GM12878 (cell line): Measurements from ENCODE around the gene FIG4. TPM values are rescaled to one million over a fixed set of nuclear protein-coding genes. Genes with fewer than 3 reads are reported as not detected.

Experiments
- ATAC-seq: fragments of 200-7000 bp; cut with Tn5 transposase; 3 replicates; pipeline ENCODE4 v1.9.1; 2020; ENCODE audit warnings: mild to moderate bottlenecking, moderate library complexity
- BruUV-seq: library from RNA; stranded (reverse); fragments of 400-500 nt; replicated peaks from 2 replicates; lab custom pipeline; 2021; lab: Mats Ljungman, UMichigan
- CTCF ChIA-PET: fragments of 300-600 bp; sonication (Branson Sonifier 250); formaldehyde crosslinking; extraction: SDS; loops from one replicate; lab custom pipeline; 2021; ENCODE audit warnings: inconsistent platforms; lab: Yijun Ruan, JAX
- POLR2A ChIA-PET: fragments of 350-600 bp; formaldehyde crosslinking; extraction: SDS; loops from one replicate; lab custom pipeline; 2021; ENCODE audit warnings: inconsistent platforms; lab: Charles Lee
- RAD21 ChIA-PET: fragments of 300-600 bp; sonication (Branson Sonifier 250); formaldehyde crosslinking; loops from one replicate; lab custom pipeline; 2023; ENCODE audit warnings: antibody characterized with exemption; ENCODE audit not compliant: unreplicated experiment; lab: Charles Lee
- SMC1A ChIA-PET: fragments of 300-600 bp; sonication (Branson Sonifier 250); formaldehyde crosslinking; loops from one replicate; lab custom pipeline; 2023; ENCODE audit not compliant: unreplicated experiment, uncharacterized antibody; lab: Charles Lee
- DNase-seq: peaks from one replicate; pipeline ENCODE4 v3.0.0-alpha.2; 2011; ENCODE audit warnings: low read depth, low spot score
- FAIRE-seq: peaks from 3 replicates; lab custom pipeline; 2011; peaks lifted over from hg19 to GRCh38; lab: Jason Lieb, UNC
- H2AFZ ChIP-seq: 2 replicates; pipeline ENCODE4 v1.6.0; 2011; ENCODE audit warnings: low read depth, low read length, control low read depth; ENCODE audit not compliant: control insufficient read depth
- H3K27ac ChIP-seq: 2 replicates; pipeline ENCODE4 v1.5.1; 2011; ENCODE audit warnings: control low read depth; ENCODE audit not compliant: control insufficient read depth, insufficient read depth
- H3K27me3 ChIP-seq, 2 experiments: replicated peaks in 1 of 2; 2 replicates each; pipeline versions ENCODE4 v1.6.0 to v1.6.1; 2011; ENCODE audit warnings: low read length in 1 of 2; ENCODE audit not compliant: control insufficient read depth in 2 of 2, insufficient read depth in 2 of 2
- H3K36me3 ChIP-seq, 2 experiments: 2 replicates each; pipeline ENCODE4 v1.5.1; 2011; ENCODE audit warnings: low read length in 1 of 2; ENCODE audit not compliant: control insufficient read depth in 2 of 2, insufficient read depth in 2 of 2
- H3K4me1 ChIP-seq: 2 replicates; pipeline ENCODE4 v1.6.1; 2011; ENCODE audit warnings: mild to moderate bottlenecking, low read length, moderate library complexity, mixed read lengths; ENCODE audit not compliant: control insufficient read depth, insufficient read depth
- H3K4me2 ChIP-seq: 2 replicates; pipeline ENCODE4 v1.6.0; 2011; ENCODE audit warnings: control low read depth; ENCODE audit not compliant: control insufficient read depth, insufficient read depth
- H3K4me3 ChIP-seq: fragments of 200-600 bp; sonication (generic); 2 replicates; pipeline ENCODE4 v1.5.1; 2016
- H3K79me2 ChIP-seq: 2 replicates; pipeline ENCODE4 v1.6.0; 2011; ENCODE audit warnings: low read length; ENCODE audit not compliant: control insufficient read depth, insufficient read depth
- H3K9ac ChIP-seq: 2 replicates; pipeline ENCODE4 v1.8.0; 2011; ENCODE audit warnings: low read length, control low read depth, mixed read lengths; ENCODE audit not compliant: control insufficient read depth, insufficient read depth
- H3K9me3 ChIP-seq: replicated peaks from 3 replicates; pipeline ENCODE4 v1.5.1; 2011; ENCODE audit warnings: mild to moderate bottlenecking, low read length; ENCODE audit not compliant: control insufficient read depth, insufficient read depth
- H4K20me1 ChIP-seq: 2 replicates; pipeline ENCODE4 v1.6.0; 2011; ENCODE audit not compliant: control insufficient read depth, insufficient read depth
- CEBPB ChIP-seq, 2 experiments: fragments of 150-350 bp in 1 of 2; IDR thresholded peaks; 2 replicates each; pipeline ENCODE4 v1.6.1; 2012 to 2014; ENCODE audit warnings: low read depth in 2 of 2, low read length in 2 of 2, borderline replicate concordance in 1 of 2, inconsistent platforms in 1 of 2
- CREB1 ChIP-seq: IDR thresholded peaks from 2 replicates; pipeline ENCODE4 v1.6.1; 2012; ENCODE audit warnings: low read depth, mild to moderate bottlenecking, inconsistent platforms
- CTCF ChIP-seq, 3 experiments: IDR thresholded peaks in 2 of 3; conservative IDR thresholded peaks in 1 of 3; 2 replicates each; pipeline ENCODE4 v1.5.1; 2011; ENCODE audit warnings: low read depth in 3 of 3, low read length in 3 of 3, mild to moderate bottlenecking in 3 of 3, control low read depth in 2 of 3, moderate library complexity in 2 of 3, inconsistent platforms in 1 of 3, mixed read lengths in 1 of 3; ENCODE audit not compliant: control insufficient read depth in 2 of 3, insufficient read depth in 1 of 3; ENCODE audit errors: extremely low read depth in 1 of 3
- ESRRA ChIP-seq: IDR thresholded peaks from 2 replicates; pipeline ENCODE4 v1.6.1; 2012; ENCODE audit warnings: mild to moderate bottlenecking, low read length, improper control_type of control experiment
- MLLT1 ChIP-seq: fragments of 450-650 bp; IDR thresholded peaks from 2 replicates; pipeline ENCODE4 v1.6.1; 2016; ENCODE audit warnings: mild to moderate bottlenecking
- ZNF384 ChIP-seq: IDR thresholded peaks from 2 replicates; pipeline ENCODE4 v1.6.1; 2012; ENCODE audit warnings: low read depth, mild to moderate bottlenecking, low read length, improper control_type of control experiment, borderline replicate concordance
- WGBS: methylation state at CpG from one replicate; pipeline ENCODE4 v1.1.6; 2016; ENCODE audit warnings: low lambda C conversion rate; ENCODE audit not compliant: insufficient replicate concordance, insufficient coverage; ENCODE audit errors: missing lambda C conversion rate; 5-methylcytosine and 5-hydroxymethylcytosine counted together
- in situ Hi-C: fragments of 300-500 bp; cut with MboI; formaldehyde crosslinking; loops from 9 replicates; pipeline ENCODE4 v1.14.3; 2018; ENCODE audit warnings: mixed read lengths
- intact Hi-C: fragments of 100-400 bp; cut with micrococcal nuclease; formaldehyde crosslinking; loops from one replicate; pipeline ENCODE4 v1.14.2; 2022; ENCODE audit not compliant: unreplicated experiment
- polyA plus RNA-seq, 11 experiments: library from polyadenylated mRNA; depleted of rRNA in 4 of 11; unstranded in 6 of 11; stranded (reverse) in 5 of 11; fragments of >200 nt; fragmentation: Nextera tagmentation in 4 of 11; fragmentation: Illumina TruSeq in 1 of 11; extraction: Ambion mirVana in 4 of 11; extraction: Trizol in 1 of 11; gene quantifications; 1 replicate in 1 of 11; 2 replicates in 10 of 11; pipeline versions ENCODE4 v1.2.1 to v1.2.3, GENCODE V29; 2011 to 2016; ENCODE audit warnings: inconsistent platforms in 2 of 11, missing spikeins in 2 of 11, low read depth in 1 of 11
- total RNA-seq, 4 experiments: library from RNA; depleted of rRNA in 3 of 4; stranded (reverse); fragments of >200 nt in 3 of 4; fragmentation: Illumina TruSeq in 1 of 4; extraction: Trizol in 1 of 4; gene quantifications; 2 replicates each; pipeline versions ENCODE4 v1.2.1 to v1.2.3, GENCODE V29; 2013 to 2021

FIG4 gene
- total and polyA plus RNA-seq, 10 of the 15 experiments (the other 5 are each of a cell fraction or from before 2014, with no cell fraction given): 3.8 to 23.2 (median 11.8) TPM

- no peaks in the 10 kb centered on the region for H3K9me3 ChIP-seq
- FAIRE-seq: no peak
- H3K9ac ChIP-seq: no peak overlapping the region
- H3K4me3 ChIP-seq: no peak overlapping the region
- no TSS peak for BruUV-seq
- in situ Hi-C loops: loop anchor here (5.0 kb wide), 2 partner anchors 341 to 691 kb away; no protein-coding TSS in a partner anchor
- no peak overlapping the region for H3K27ac ChIP-seq
- no peak for DNase-seq
- no peaks in the 10 kb centered on the region; the same call in 1 of the 2 replicates for H3K4me1 ChIP-seq
- ChIA-PET CTCF (interaction anchor here (0.7 to 6.6 kb wide), 10 partner anchors 8 to 690 kb away, joined by 3 to 203 read pairs (median 5); no protein-coding TSS in a partner anchor), POLR2A (no interaction called here), RAD21 (interaction anchor here (0.7 to 8.0 kb wide), 6 partner anchors 8 to 336 kb away, joined by 3 to 143 read pairs (median 6); partner anchors contain the start of gene FIG4), SMC1A (interaction anchor here (0.9 to 7.1 kb wide), 7 partner anchors 10 to 689 kb away, joined by 3 to 98 read pairs (median 4); partner anchors contain the start of genes AK9 and FIG4)
- H3K27me3 ChIP-seq: no peaks in the 10 kb centered on the region
- no peak for ATAC-seq
- no peak overlapping the region for H3K4me2 ChIP-seq
- H3K36me3 ChIP-seq: no peaks in the 10 kb centered on the region
- H4K20me1 ChIP-seq: no peaks in the 10 kb centered on the region
- intact Hi-C loops: no loop called here
- H3K79me2 ChIP-seq: no peaks in the 10 kb centered on the region
- no peak for TF ChIP-seq ESRRA
- no peak for TF ChIP-seq CTCF (IDR thresholded peaks at IDR 0.05 in 2 of 3, conservative IDR thresholded peaks at IDR 0.05 in 1 of 3; ENCODE audit: control insufficient read depth in 2 of 3, extremely low read depth in 1 of 3, insufficient read depth in 1 of 3, low read depth in 3 of 3, low read length in 3 of 3)
- TF ChIP-seq MLLT1: no peak
- no peak for TF ChIP-seq ZNF384
- TF ChIP-seq CREB1: no peak
- no peak for TF ChIP-seq CEBPB (IDR thresholded peaks at IDR 0.05; ENCODE audit: borderline replicate concordance in 1 of 2, low read depth in 2 of 2, low read length in 2 of 2)
- H2AFZ ChIP-seq: no peak overlapping the region
- 92% methylated on average over 2 of the region's 2 CpGs for WGBS
Observed at GRCh38 chr6:109701774-109702173, 10.7 kb downstream of the FIG4 start.
